Measurements from ENCODE around the gene NCOA4.

The NCOA4 gene

DNA sequence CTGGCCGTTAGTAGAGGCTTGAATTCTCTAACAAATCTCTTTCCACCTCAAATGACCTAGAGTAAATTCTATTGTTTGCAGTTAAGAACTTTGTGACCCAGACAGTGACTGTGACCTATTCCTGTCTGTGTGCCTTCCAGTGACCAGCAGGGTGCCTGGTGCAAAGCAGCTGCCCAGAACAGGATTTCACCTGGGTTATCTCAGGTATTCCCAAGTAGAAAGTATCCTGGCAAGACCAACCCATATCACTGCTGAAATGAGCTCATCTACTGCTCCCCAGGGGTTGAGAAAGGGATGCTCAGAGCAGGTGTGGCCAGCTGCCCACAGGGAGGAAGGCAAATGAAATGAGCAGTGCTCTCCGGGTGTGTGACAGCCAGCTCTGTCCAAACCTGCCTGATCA lies 17.7 kb upstream of the NCOA4 start:
- Histone ChIP-seq H3K27me3 (no peaks in the 10 kb centered on the region), H3K4me3 (ENCODE audit: low read depth in 1 of 2, low read length in 1 of 2) (no peak overlapping the region), H3K9me3 (no peaks in the 10 kb centered on the region), H3K27ac (no peak overlapping the region), H3K36me3 (no peaks in the 10 kb centered on the region), H3K4me1 (ENCODE audit: control insufficient read depth in 1 of 2, insufficient read depth in 1 of 2, low read depth in 1 of 2, low read length in 1 of 2) (peaks cover 0 to under 1% of the 10 kb centered on the region in 2 experiments)
- TF ChIP-seq, protein P1, sequence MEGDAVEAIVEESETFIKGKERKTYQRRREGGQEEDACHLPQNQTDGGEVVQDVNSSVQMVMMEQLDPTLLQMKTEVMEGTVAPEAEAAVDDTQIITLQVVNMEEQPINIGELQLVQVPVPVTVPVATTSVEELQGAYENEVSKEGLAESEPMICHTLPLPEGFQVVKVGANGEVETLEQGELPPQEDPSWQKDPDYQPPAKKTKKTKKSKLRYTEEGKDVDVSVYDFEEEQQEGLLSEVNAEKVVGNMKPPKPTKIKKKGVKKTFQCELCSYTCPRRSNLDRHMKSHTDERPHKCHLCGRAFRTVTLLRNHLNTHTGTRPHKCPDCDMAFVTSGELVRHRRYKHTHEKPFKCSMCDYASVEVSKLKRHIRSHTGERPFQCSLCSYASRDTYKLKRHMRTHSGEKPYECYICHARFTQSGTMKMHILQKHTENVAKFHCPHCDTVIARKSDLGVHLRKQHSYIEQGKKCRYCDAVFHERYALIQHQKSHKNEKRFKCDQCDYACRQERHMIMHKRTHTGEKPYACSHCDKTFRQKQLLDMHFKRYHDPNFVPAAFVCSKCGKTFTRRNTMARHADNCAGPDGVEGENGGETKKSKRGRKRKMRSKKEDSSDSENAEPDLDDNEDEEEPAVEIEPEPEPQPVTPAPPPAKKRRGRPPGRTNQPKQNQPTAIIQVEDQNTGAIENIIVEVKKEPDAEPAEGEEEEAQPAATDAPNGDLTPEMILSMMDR (IDR thresholded peaks at IDR 0.05), result no peak

DNA sequence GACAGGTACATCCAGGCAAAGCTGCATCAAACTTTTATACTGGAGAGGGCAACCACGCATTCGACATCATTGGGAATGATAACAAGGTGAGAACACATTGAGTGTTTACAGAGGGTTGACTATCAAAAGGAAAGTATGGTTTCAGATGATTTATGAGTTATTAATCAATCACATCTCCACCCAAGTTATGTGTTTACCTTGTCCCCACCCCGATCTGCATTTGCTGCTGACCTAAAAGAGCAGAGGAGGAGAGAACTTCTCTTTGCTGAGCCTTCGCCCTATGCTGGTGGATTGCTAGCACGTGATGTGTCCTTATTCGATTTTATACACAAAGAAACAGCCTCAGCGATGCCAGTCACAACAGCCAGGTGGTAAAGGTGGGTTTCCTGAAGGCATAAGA lies 15.8 kb upstream of the NCOA4 start, which contains the start of gene MSMB:
Gene MSMB, minus strand, starts transcription at position 9 of the 400 bp plus-strand sequence. CDS start 32 bp downstream, outside the sequence.
- H3K9me3 ChIP-seq, result no peaks in the 10 kb centered on the region
- H3K4me1 ChIP-seq (ENCODE audit: control insufficient read depth in 1 of 2, insufficient read depth in 1 of 2, low read depth in 1 of 2, low read length in 1 of 2), result no peaks in the 10 kb centered on the region
- no peak within 1 kb of the TSS for H3K4me3 ChIP-seq (ENCODE audit: low read depth in 1 of 2, low read length in 1 of 2)
- TF ChIP-seq, protein P1 (IDR thresholded peaks at IDR 0.05), result no peak
- no peak within 1 kb of the TSS for H3K27ac ChIP-seq
- H3K36me3 ChIP-seq, result no peaks in the 10 kb centered on the region
- H3K27me3 ChIP-seq, result no peaks in the 10 kb centered on the region

DNA sequence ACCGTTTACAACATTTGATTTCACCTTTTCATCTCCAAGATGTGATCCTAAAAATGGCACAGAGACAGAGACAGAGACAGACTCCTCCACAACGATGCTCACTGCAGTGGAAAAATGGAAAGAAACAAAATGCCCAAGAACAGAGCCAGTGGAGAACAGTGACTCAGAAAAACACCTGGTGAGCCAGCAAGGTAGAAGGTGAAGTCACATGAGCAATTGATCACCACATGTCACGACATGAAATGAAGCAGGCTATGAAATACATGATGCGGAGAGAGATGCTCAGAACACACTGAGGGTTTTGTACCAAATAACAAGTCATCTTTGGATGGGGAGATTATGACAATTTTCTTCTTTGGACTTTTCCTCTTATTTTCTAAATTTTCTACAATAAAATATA lies 12.1 kb upstream of the NCOA4 start:
- Histone ChIP-seq H3K9me3 (no peaks in the 10 kb centered on the region), H3K4me1 (ENCODE audit: control insufficient read depth in 1 of 2, insufficient read depth in 1 of 2, low read depth in 1 of 2, low read length in 1 of 2) (no peaks in the 10 kb centered on the region), H3K4me3 (ENCODE audit: low read depth in 1 of 2, low read length in 1 of 2) (no peak overlapping the region), H3K27me3 (no peaks in the 10 kb centered on the region), H3K36me3 (no peaks in the 10 kb centered on the region), H3K27ac (no peak overlapping the region)
- TF ChIP-seq, protein P1 (IDR thresholded peaks at IDR 0.05), result no peak

DNA sequence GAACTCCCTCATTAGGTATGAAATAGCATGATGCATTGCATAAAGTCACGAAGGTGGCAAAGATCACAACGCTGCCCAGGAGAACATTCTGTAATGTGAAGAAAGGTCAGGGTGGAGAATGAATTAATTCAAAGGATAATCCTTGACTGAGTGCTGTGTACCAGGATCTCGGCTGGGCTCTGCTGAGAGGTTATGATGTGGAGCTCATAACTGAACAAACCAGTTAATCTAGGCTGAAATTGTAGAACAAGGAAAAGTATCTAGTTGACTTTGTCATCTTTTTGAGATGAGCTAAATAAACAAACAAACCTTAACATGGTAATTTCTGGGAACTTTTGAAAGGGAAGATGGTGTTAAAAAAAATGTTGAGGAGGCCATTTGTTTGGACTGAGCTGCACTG lies 9.6 kb upstream of the NCOA4 start:
- TF ChIP-seq, protein P1 (IDR thresholded peaks at IDR 0.05), result no peak
- Histone ChIP-seq H3K36me3 (no peaks in the 10 kb centered on the region), H3K9me3 (no peaks in the 10 kb centered on the region), H3K27ac (no peak overlapping the region), H3K27me3 (no peaks in the 10 kb centered on the region), H3K4me1 (ENCODE audit: control insufficient read depth in 1 of 2, insufficient read depth in 1 of 2, low read depth in 1 of 2, low read length in 1 of 2) (peaks cover 0 to 6% of the 10 kb centered on the region in 2 experiments), H3K4me3 (ENCODE audit: low read depth in 1 of 2, low read length in 1 of 2) (no peak overlapping the region)

DNA sequence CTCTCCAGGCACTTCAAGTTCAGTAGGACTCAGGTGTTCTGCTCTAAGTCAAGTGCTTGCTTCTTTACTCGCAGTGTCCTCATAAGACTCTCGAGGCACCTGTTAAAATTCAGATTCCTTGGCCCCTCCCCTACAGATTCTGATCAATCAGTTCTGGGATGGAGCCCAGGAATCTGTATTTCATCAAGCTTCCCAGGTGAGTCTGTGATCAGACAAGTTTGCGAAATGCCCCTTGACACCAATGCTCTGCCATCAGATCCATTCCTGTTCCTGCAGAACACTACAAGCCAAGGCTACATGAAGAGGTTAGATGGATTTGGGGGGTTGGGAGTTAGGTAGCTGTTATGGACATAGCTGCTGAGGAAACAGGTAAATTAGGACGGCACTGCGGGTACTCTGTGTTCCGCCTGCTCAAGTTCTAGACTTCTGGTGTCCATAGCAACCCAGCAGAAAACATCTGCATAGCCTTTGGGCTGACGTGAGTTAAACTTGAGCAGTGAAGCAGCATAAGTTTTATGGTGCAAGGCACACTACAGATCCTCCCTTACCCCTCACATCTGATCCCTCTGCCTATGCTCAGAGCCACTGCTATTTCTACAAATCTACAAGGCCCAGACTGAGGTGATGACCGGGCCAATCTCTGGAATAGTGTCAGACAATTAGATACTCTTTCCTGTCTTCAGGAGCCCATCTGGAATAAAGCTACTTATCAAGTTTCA lies 6.8 kb upstream of the NCOA4 start:
- Histone ChIP-seq H3K4me3 (ENCODE audit: low read depth in 1 of 2, low read length in 1 of 2) (no peak overlapping the region), H3K9me3 (no peaks in the 10 kb centered on the region), H3K36me3 (no peaks in the 10 kb centered on the region), H3K27ac (no peak overlapping the region), H3K4me1 (ENCODE audit: control insufficient read depth in 1 of 2, insufficient read depth in 1 of 2, low read depth in 1 of 2, low read length in 1 of 2) (peaks cover 0 to 10% of the 10 kb centered on the region in 2 experiments), H3K27me3 (no peaks in the 10 kb centered on the region)
- TF ChIP-seq, protein P1 (IDR thresholded peaks at IDR 0.05), result no peak
